Upper lobe of left lung (tissue), 6 donors: ENCODE results near the gene NPL. TPM values are rescaled to one million over a fixed set of nuclear protein-coding genes. Genes with fewer than 3 reads are reported as not detected.

Experiments used
- ATAC-seq, 2 donors: fragments of 200-7000 bp; cut with Tn5 transposase; one replicate each; pipeline ENCODE4 v1.9.1; 2022; ENCODE audit warnings: mild to moderate bottlenecking in 2 of 2, moderate library complexity in 2 of 2; ENCODE audit not compliant: low FRiP score in 2 of 2
- DNase-seq, 2 donors: peaks; one replicate each; pipeline ENCODE4 v3.0.0-alpha.2; 2019 to 2020
- H3K27ac ChIP-seq, 4 donors: fragments of 200-600 bp; sonication (generic); one replicate each; pipeline ENCODE4 v1.5.1; 2016 to 2019
- H3K27me3 ChIP-seq, 4 donors: fragments of 200-600 bp; sonication (generic); one replicate each; pipeline ENCODE4 v1.5.1; 2017 to 2019
- H3K36me3 ChIP-seq, 4 donors: fragments of 200-600 bp; sonication (generic); one replicate each; pipeline ENCODE4 v1.5.1; 2016 to 2019
- H3K4me1 ChIP-seq, 4 donors: fragments of 200-600 bp; sonication (generic); one replicate each; pipeline ENCODE4 v1.5.1; 2018 to 2019
- H3K4me3 ChIP-seq, 4 donors: fragments of 200-600 bp; sonication (generic); one replicate each; pipeline ENCODE4 v1.5.1; 2017 to 2019; ENCODE audit warnings: mild to moderate bottlenecking in 2 of 4, moderate library complexity in 1 of 4
- H3K9me3 ChIP-seq, 4 donors: fragments of 200-600 bp; sonication (generic); one replicate each; pipeline ENCODE4 v1.5.1; 2018 to 2019
- CTCF ChIP-seq, 6 experiments: fragments of 450-650 bp in 4 of 6; fragments of 200-600 bp in 2 of 6; sonication (generic) in 2 of 6; IDR thresholded peaks; one replicate each; pipeline ENCODE4 v1.5.1; 2016 to 2019; ENCODE audit warnings: antibody characterized with exemption in 6 of 6
- EP300 ChIP-seq, 4 donors: sonication (generic); formaldehyde crosslinking; IDR thresholded peaks; one replicate each; pipeline ENCODE4 v1.5.1; 2017; ENCODE audit warnings: antibody characterized with exemption in 4 of 4, control low read depth in 2 of 4
- POLR2A ChIP-seq, 4 donors: fragments of 450-650 bp; IDR thresholded peaks; one replicate each; pipeline ENCODE4 v1.5.1; 2016 to 2017; ENCODE audit warnings: antibody characterized with exemption in 4 of 4, mild to moderate bottlenecking in 2 of 4
- POLR2AphosphoS5 ChIP-seq, 2 donors: sonication (generic); formaldehyde crosslinking; IDR thresholded peaks; one replicate each; pipeline ENCODE4 v1.5.1; 2017; ENCODE audit warnings: antibody characterized with exemption in 2 of 2
- WGBS, 2 donors: methylation state at CpG; one replicate each; pipeline ENCODE4 v1.1.5; 2017 to 2018; 5-methylcytosine and 5-hydroxymethylcytosine counted together
- total RNA-seq, 6 donors: library from RNA; depleted of rRNA in 4 of 6; stranded (reverse); fragments of >200 nt in 4 of 6; gene quantifications; one replicate each; pipeline versions ENCODE4 v1.1.0 to v1.2.1, GENCODE V29; 2016 to 2021
- donor health status: DM: no; HTN: no; CAD: no; lungs with moderate emphysema.
- donor health status: DM: no; HTN: yes; CAD: no; lungs with severe emphysema.

NPL gene
- total RNA-seq = 10 to 100 TPM; 16.6 to 99.5 (median 33.2) TPM

GRCh38 chr1:182789138-182790076, at the start of gene NPL:
NPL (plus strand) TSS chr1:182789773; CDS start chr1:182794372, 4,599 bp downstream.
- H3K4me3 ChIP-seq = peak within 1 kb of the TSS; percentile 60 to 89 (median 72)
- peak within 1 kb of the TSS; percentile 15 to 89 (median 79) for H3K27ac ChIP-seq
- DNase-seq = peak; percentile 88 to 98
- H3K9me3 ChIP-seq = no peaks in the 10 kb centered on the region
- H3K4me1 ChIP-seq = peaks cover 9 to 23% (median 16%) of the 10 kb centered on the region in 4 donors
- ATAC-seq = peak; percentile 92 to 99
- TF ChIP-seq CTCF (IDR thresholded peaks at IDR 0.05) (peak in 1 of 6 experiments; percentile 29), POLR2A (IDR thresholded peaks at IDR 0.05) (peak in 3 of 4 donors; percentile 81 to 99 (median 93)), EP300 (IDR thresholded peaks at IDR 0.05) (no peak), POLR2AphosphoS5 (IDR thresholded peaks at IDR 0.05) (peak; percentile 89 to 99)
- peaks cover 0 to 4% (median 0%) of the 10 kb centered on the region in 4 donors for H3K36me3 ChIP-seq
- no peaks in the 10 kb centered on the region for H3K27me3 ChIP-seq
- WGBS, 2 donors = 1% methylated on average over 47 to 75 of the region's 93 CpGs

GRCh38 chr1:182740120-182740519, 49.5 kb upstream of the NPL start:
- TF ChIP-seq EP300 (IDR thresholded peaks at IDR 0.05) (no peak), POLR2AphosphoS5 (IDR thresholded peaks at IDR 0.05) (no peak), POLR2A (IDR thresholded peaks at IDR 0.05) (no peak), CTCF (IDR thresholded peaks at IDR 0.05) (no peak)
- H3K36me3 ChIP-seq = no peaks in the 10 kb centered on the region
- ATAC-seq (no peak), DNase-seq (no peak)
- no peaks in the 10 kb centered on the region for H3K9me3 ChIP-seq
- H3K4me1 ChIP-seq = no peaks in the 10 kb centered on the region
- H3K27me3 ChIP-seq = no peaks in the 10 kb centered on the region
- WGBS, 2 donors = 92 to 95% methylated on average over 1 of the region's 1 CpG
- no peak overlapping the region for H3K27ac ChIP-seq
- no peak overlapping the region for H3K4me3 ChIP-seq

GRCh38 chr1:182742780-182743179, 46.8 kb upstream of the NPL start:
- H3K9me3 ChIP-seq = no peaks in the 10 kb centered on the region
- H3K27ac ChIP-seq = no peak overlapping the region
- H3K36me3 ChIP-seq = no peaks in the 10 kb centered on the region
- no peak for TF ChIP-seq POLR2A (IDR thresholded peaks at IDR 0.05)
- no peak for TF ChIP-seq CTCF (IDR thresholded peaks at IDR 0.05)
- TF ChIP-seq POLR2AphosphoS5 (IDR thresholded peaks at IDR 0.05) = no peak
- TF ChIP-seq EP300 (IDR thresholded peaks at IDR 0.05) = no peak
- no peaks in the 10 kb centered on the region for H3K27me3 ChIP-seq
- H3K4me1 ChIP-seq = no peaks in the 10 kb centered on the region
- 79 to 92% methylated on average over 1 of the region's 1 CpG for WGBS, 2 donors
- DNase-seq = no peak
- H3K4me3 ChIP-seq = no peak overlapping the region
- ATAC-seq = no peak

GRCh38 chr1:182752077-182752988, 37.2 kb upstream of the NPL start:
- DNase-seq (no peak), ATAC-seq (peak in 1 of 2 donors; percentile 57)
- H3K4me3 ChIP-seq = no peak overlapping the region
- H3K36me3 ChIP-seq = no peaks in the 10 kb centered on the region
- H3K9me3 ChIP-seq = no peaks in the 10 kb centered on the region
- WGBS, 2 donors = 63 to 75% methylated on average over 10 to 14 of the region's 14 CpGs
- H3K27me3 ChIP-seq = no peaks in the 10 kb centered on the region
- peak in 1 of 2 donors; percentile 11 for TF ChIP-seq POLR2AphosphoS5 (IDR thresholded peaks at IDR 0.05)
- no peak for TF ChIP-seq POLR2A (IDR thresholded peaks at IDR 0.05)
- no peaks in the 10 kb centered on the region for H3K4me1 ChIP-seq
- H3K27ac ChIP-seq = no peak overlapping the region

GRCh38 chr1:182754087-182754486, 35.5 kb upstream of the NPL start:
- H3K9me3 ChIP-seq = no peaks in the 10 kb centered on the region
- ATAC-seq (no peak), DNase-seq (no peak)
- no peak overlapping the region for H3K27ac ChIP-seq
- H3K36me3 ChIP-seq = no peaks in the 10 kb centered on the region
- 73 to 82% methylated on average over 7 of the region's 7 CpGs for WGBS, 2 donors
- H3K27me3 ChIP-seq = no peaks in the 10 kb centered on the region
- no peak overlapping the region for H3K4me3 ChIP-seq
- H3K4me1 ChIP-seq = no peaks in the 10 kb centered on the region
- TF ChIP-seq POLR2A (IDR thresholded peaks at IDR 0.05) = no peak
- no peak for TF ChIP-seq CTCF (IDR thresholded peaks at IDR 0.05)
